GM19468 (cell line): ENCODE results near the gene USP30.

ENCODE experiments used
- ATAC-seq: cut with Tn5 transposase; IDR thresholded peaks from one replicate; pipeline ENCODE4 v1.9.1; 2021; ENCODE audit warnings: mild to moderate bottlenecking, moderate library complexity, moderate number of reproducible peaks; ENCODE audit not compliant: unreplicated experiment; ENCODE audit errors: extremely low read depth

USP30 gene

GRCh38 chr12:109120557-109120956 is 68.2 kb downstream of the USP30 start:
- ATAC-seq: no peak

DNA sequence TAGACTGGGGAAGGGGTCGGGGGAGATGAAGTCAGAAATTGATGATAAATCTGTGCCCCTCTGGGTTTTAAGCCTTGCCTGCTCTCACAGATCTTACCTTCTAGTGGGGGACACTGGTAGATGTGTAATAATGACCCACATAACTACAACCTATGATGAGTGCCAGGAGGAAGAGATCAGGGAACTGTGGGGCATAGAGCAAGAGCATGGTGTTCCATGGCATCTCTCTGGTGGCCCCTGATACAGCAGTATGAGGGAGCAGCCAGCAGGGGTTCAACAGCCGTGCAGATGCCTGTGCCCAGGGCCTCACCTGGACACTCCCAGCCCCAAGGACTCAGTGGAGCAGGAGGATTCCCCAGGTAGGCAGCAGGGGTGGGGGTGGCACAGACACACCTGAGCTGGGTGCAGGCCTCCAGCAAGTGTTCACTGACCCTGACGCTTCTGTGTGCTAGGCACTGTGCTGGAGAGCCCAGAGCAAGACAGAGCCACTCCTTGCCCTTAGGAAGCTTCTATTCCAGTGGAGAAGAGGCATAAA is 69.0 kb downstream of the USP30 start:
- ATAC-seq: no peak

- ATAC-seq: no peak
These were observed 72.7 kb downstream of the USP30 start for GRCh38 chr12:109124878-109125648.

- no peak for ATAC-seq
These were observed 73.4 kb downstream of the USP30 start for GRCh38 chr12:109125791-109126190.

- no peak for ATAC-seq
These were observed 74.4 kb downstream of the USP30 start for GRCh38 chr12:109126784-109127183.

GRCh38 chr12:109127533-109128242 is 75.3 kb downstream of the USP30 start:
- ATAC-seq: no peak

- no peak for ATAC-seq
These were observed 78.1 kb downstream of the USP30 start for GRCh38 chr12:109130297-109131153.

DNA sequence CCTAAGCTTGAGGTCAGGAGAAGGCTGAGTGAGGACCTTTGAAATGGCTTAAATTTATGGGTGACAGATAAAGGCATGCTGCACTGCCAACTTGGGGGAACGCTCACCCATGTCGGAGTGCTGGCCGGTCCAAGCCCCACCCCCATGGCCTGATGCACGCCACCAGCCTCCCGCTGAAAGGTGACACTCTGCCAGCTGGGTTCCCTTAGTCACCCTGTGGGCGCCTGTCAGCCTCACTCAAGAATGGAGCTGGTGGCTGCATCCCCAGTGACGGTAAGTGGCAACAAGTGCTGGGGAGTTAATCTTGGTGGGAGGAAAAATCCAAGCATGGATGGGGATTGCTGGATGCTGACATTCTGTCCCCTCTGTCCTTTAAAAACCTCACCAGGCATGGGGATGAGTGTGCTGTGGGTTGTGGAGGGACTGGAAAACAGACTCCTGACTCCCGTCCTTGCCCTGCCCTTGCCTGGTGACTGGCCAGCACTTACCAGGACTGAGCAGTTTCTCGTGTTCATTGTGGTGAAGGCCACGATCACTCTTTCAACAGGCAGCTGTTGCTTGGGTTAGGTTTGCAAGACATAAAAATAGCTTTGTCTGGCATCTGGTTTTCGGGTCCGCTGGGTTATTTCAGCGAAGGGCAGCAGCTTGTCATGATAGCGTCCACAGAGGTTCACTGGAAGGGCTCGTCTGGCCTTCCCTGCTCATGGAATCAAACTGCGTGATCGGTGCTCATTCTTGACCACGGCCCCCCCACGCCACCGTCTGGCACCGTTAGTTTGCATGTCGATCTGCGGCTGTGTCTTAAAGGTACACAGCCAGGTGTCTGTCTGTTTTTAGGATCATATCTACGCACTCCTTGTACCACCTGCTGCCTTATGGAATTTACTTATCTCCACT is 79.0 kb downstream of the USP30 start:
- ATAC-seq: no peak

DNA sequence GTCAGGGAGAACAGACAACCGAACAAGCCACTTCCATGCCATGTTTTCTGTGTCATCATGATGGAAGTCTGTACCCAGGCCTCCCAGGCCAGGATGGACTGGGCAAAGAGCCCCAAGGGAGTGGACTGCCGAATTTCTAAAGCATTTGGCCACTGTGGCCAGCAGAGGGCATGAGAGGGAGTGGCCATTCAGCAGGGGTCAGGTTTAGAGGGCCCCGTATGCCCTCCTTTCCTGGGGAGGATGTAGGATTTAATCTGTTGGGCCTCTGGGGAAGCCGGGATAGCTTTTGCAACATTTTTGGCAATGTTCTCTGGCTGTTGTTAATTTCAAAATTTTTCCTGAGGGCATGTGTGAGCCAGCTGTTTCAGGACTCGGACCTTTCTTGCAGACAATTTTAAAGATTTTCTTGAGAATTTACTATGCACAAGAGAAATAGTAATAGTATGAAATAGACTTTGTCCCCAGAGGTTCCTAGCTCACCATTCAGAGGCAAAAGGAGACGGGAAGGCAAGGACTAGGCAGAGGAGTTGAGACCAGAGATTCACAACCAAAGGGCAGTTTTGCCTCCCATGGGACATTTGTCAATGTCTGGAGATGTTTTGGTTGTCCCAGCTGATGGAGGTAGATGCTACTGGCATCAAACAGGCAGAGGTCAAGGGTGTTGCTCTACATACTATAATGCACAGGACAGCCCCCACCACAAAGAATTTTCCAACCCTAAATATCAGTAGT is 82.0 kb downstream of the USP30 start:
- ATAC-seq: no peak

DNA sequence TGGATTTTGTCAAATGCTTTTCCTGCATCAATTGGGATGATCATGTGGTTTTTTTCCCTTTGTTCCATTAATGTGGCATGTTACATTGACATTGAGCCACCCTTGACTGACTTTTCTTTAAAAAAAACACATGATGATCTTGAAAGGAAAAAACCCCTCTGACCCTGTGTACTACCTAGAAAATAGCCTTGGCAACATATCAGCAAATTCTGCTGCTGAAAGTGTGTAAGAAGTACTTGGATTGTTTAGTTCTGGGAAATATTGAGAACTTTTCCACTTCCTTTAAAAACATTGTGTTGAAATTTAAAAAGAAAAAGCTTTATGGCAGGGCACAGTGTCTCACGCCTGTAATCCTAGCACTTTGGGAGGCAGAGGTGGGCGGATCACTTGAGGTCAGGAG is 84.7 kb downstream of the USP30 start:
- no peak for ATAC-seq
